EL (cell line): ENCODE results near the gene TMTC2.

Experiments
- DNase-seq: peaks from one replicate; pipeline ENCODE4 v3.0.0-alpha.2; 2016

Gene TMTC2

DNA sequence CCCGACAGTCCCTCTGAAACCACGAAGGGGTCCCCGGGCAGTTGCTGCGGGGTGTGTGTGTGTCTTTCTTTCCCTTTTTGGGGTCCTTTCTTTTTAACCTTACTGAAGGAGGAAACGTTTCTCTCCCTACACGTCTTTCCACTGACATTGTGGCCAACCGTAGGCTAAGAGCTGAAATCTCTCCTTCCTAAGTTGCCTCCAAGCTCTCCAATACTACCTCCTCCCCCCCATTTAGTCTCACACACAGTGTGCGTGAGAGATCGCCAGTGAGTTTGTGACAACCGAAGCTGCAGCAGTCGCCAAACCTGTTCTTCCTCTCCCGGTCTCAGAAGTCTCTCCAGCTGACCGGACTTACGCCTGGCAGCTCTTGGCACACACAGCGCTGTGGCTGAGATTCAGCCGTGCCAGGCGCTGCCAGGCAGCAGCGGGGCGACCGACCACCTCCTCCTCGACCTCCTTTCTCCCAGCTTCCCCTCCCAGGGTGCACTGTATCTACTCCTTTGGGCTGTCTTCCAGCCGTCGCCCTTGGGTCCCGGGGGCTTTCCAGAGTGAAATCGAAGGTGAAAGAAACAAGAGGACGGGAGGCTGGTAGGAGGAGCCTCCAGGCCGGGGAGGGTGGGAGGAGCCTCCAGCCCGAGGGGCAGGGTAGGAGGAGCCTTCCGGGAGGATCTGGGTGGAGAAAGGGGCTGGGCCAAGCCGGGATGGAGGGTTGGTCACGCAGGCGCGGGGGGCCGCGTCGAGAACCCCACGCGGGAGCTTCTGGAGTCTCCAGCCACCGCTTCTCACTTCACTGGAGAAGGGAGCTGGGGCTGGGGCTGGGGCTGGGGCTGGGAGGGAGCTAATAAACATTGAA, at the start of gene TMTC2:
TSS of gene TMTC2 (plus strand) at position 739 of the 853 bp plus-strand sequence.
- peak; percentile 86 for DNase-seq

DNA sequence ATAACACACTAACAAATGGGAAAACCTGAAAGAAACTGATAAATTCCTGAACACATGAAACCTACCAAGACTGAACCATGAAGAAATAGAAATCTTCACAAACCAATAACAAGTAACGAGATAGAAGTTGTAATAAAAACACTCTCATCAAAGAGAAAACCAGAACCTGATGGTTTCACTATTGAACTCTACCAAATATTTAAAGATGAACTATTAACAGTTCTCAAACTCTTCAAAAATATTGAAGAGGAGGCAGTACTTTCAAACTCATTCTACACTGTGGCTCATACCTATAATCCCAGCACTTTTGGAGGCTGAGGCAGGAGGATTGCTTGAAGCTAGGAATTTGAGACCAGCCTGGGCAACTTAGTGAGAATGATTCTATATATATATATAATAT, 48.4 kb upstream of the TMTC2 start:
- no peak for DNase-seq

DNA sequence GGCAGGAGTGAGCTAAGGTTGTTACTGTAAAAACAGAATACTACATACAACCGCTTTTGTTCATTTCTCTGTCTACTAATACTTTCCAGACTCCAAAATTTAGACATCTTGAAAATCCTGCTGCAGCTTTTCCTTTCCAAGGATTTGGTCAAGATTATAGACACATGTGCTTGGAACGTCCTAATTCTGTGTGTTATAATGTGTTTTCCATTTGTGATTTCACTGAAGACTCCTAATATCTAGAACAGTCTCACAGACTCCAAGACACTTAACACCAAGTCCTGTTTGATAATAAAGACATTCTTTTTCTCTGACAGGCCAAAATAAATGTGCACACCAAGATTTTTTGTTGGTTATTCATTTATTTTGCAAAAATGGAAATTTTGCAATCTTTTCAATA, 41.8 kb upstream of the TMTC2 start:
- DNase-seq: no peak

DNA sequence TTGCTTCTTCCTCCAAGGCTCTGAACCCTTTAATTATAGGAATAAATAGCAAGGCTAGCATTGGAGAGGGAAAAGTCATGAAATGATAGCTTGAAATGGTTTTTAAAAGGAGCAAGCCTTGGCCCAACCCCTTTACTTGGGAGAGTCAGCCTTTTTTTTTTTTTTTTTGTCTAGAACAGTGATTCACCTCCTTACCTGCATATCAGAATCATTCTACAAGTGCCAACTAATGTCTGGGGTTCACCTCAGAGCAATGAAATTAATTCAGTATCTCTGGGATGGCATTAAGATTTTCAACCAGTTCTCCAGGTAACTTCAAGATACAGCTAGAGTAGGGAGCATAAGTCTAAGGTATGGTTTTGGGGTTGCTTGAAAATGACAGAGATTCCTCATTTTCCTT, 41.3 kb upstream of the TMTC2 start:
- DNase-seq: no peak

DNA sequence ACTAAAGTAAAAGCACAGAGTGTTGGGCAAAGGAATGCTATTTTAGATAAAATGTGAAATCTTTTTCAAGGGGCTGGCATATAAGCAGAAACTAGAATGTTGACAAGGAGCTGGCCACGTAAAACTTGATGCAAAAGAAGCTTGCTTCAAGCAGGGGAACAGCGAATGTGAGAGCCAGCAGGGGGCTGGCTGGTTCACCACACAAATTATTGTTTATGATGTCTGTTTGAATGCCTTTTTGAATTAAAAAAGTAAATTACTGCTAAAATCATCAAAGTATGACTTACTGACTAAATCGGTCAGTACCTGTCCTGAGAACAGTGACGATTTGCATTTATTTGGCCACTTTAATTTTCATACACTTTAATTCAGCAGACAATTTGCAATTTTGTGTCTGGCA, 38.9 kb upstream of the TMTC2 start:
- no peak for DNase-seq

DNA sequence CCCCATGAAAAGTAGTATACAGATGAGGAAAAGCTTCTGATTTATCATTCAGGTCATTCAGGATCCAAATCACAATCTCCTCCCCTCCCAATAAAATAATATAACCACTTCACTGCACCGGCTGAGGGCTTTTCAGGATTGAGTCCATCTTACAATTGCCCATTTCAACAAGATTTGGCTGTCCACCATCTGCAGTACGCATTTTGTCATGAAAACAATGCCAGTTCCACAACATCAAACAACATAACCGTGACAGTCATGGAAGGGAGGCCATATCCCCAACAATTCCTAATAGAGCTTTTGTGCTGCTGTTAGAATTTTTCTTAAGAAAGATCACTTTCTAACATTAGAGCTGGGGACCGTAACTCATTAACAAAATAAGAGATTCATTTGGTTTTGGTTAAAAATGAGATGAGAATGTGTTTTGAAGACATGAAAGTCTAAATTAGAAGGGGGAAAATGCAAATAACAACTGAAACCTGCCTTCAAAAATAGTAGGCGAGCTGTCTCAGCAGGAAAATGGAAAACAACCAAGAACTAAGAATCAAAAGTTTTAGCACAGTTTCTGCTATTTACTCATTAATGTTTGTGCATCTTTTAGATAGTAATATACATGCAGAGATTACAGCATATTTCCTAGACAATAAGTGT, 38.3 kb upstream of the TMTC2 start:
- DNase-seq: no peak

DNA sequence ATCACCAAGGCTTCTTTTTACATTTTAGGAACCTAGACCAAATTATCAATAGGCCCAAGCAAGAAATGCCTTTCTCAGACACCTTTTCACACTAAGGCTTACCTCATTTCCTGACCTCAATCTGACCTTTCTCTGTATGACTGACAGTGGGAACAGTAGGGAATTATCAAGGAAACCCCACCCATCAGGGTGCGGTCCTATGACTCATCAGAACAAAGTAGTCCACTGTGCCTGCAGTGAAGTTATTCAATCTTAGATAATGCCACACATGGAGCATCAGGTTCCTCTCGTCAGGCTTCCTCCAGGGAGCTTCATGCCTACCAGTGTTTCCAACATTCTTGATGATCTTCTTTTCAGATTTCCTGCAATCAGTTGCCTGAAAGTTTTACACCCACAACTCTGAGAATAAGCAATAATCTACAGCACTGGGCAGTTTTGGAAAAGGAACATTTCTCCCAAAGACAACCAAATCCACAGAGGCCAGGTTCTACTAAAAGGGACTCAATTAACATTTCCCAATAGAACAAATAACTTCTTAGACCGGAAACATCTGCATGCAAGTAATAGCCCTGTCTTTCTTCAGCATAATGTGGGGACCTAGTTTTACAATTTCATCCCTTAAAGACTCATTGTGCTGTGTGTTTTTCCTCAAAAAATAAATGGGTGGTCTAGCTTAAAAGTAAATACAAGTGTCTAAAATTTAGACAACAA, 35.9 kb upstream of the TMTC2 start:
- DNase-seq: peak; percentile 3

DNA sequence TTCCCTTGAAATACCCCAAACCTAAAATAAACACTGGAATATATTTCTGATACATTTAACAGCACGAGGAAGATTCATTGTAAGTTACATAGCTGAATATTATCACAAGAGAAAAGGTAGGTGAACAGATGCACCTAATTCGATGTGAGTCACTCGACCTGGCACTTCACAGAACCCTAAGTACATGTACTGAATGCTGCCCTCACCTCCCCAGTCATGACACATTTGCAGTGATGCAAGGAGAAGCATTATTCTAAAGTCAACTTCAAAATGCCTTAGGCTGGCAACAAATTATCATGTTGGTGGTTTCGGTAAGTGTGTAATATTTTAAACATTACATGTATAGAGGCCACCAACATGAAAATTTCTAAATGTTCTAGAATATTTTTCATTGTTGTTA, 35.2 kb upstream of the TMTC2 start:
- DNase-seq: no peak

DNA sequence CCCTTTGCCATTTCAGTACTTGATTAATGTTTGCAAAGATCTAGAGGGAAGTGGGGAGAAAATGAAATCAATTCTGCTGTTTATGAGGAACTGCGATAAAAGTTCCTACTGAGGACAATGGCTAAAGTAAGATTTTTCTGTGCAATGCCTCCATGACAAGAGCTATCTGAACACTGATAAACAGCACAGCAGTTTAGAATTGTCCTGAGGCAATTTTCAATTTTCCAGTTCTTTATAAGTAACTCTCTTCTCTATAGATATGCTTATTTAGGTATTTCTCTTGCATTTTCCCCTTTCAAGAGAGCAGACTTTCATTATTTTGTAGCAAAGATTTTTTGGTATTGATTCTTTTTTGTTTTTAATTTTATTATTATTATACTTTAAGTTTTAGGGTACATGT, 34.6 kb upstream of the TMTC2 start:
- no peak for DNase-seq

DNA sequence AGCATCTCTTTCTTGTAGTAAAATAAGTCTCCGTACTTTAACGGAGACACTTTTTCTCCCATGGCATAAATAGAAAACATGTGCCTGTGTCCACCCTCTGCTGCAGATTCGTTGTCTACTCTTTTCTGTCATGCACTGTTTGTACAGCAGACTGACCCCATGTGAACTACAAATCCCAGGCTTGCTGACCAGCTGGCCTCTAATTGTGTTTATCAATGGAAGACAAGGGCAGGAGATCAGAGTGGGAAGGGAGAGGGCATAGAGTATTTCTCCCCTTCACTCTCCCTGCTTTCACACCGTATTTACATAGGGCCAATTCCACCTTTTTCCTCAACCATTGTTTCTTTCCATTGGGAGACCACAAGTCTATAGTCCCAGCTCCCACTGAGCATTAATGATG, 31.0 kb upstream of the TMTC2 start:
- DNase-seq: no peak

DNA sequence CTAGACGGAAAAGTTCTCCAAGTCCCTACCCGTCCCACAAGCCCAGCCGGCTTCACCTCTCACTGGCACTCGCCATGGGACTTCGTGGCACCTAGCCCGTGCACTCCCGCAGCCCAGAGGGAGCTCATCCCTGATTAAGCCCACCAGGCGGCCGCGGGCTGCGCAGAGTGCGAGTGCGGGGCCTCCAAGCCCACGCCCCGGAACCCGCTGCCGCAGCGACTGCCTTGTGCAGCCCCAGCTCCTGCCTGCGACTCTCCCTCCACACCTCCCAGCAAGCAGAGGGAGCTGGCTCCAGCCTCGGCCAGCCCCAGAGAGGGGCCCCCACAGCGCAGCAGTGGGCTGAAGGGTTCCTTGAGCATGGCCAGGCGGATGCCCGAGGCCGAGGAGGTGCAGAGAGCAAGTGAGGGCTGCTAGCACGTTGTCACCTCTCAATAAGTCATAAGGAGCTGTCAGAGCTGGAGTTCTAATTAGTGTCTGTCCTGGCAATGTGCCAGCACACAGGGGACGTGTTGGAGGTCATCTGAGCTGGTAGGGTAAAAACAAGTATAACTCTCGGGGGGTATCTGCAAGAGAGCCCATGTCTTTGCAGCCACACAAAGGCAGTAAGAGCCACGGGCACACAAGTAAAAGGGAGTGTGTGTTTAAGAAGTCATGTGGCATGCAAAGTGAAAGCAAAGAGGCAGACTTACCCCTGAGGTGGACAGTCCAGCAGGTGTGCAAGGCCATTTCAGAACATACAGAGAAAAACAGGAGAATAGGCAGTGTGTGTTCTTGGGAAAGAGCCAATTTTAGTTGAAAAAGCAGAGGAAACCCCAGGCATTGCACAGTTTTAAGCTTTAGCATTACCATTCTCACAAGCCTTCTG, 27.1 kb upstream of the TMTC2 start:
- no peak for DNase-seq

DNA sequence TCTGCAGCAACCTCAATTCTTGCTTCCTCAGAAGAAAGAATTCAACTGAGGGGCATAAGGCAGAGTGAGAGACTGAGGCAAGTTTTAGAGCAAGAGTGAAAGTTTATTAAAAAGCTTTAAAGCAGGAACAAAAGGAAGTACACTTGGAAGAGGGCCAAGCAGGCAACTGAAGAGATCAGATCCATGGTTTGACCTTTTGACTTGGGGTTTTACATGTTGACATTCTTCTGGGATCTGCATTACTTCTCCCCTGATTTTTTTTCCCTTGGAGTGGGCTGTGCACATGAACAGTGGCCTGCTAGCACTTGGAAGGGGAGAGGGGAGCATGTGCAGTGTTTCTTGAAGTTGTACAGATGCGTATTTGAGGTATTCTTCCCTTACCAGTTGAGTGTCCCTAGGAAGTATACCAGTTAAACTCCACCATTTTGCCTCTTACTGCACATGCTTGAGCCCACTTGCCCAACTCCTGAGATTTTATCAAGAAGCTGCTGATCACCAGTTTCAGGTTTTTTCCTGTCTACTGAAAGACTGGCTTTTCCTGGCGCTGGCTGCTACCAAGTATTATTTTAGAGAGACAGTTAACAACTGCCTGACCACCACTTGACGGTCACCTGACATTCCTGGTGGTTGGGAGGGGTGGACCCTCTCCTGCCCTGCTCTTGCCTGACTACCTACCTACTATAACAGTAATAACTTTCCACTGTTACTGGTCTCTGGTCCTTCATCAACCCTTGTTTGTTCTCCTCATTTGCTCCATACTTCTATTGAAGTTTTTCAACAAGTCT, 26.0 kb upstream of the TMTC2 start:
- DNase-seq: peak; percentile 5

DNA sequence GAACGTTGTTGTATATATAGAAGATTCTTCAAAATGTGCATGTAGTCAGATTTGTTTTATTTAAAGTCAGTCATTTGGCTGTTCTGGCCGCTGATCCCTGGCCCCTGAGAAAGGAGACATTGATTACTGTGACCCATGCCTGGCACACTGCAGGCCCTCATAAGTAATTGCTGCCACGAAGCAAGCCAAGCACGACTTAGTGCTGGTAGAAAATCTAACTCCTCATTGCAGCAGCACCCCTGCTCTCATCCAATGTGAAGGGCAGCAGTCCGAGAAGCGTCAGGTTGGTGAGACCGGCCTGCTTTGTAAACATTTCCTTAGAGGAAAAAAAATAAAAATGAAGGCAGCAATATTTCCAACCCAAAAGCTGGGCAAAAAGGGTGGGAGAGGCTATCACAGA, 22.8 kb upstream of the TMTC2 start:
- no peak for DNase-seq

DNA sequence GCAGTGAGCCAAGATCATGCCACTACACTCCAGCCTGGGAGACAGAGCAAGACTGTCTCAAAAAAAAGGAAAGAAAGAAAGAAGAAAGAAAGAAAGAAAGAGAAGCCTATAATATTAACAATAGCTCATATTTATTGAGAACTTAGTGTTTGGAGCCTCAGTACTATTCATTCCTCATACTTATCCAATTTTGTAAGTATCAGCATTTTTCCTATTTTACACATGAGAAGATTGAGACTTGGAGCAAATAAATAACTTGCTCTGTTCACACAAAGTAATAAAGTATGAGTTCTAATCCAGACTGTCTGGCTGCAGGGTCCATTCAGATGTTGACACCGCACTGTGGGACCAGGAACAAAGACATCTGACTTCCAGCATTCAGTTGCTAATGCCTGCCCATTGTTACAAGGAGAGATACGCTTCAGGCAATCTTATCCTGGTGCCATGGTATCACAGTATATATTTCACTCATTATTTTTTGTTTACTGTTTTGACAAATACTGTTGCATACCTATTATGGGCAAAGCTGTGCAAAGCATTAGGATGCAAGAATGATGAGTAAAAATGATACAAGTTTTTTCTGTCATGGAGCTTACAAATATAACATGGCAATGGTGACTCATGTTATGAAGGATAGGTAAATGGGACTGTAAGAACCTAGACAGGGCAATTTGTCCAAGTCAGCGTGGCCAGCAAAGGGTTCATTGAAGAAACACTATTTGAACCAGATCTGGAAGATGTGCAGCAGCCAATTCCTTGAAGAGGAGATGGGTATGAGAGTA, 21.4 kb upstream of the TMTC2 start:
- DNase-seq: no peak

DNA sequence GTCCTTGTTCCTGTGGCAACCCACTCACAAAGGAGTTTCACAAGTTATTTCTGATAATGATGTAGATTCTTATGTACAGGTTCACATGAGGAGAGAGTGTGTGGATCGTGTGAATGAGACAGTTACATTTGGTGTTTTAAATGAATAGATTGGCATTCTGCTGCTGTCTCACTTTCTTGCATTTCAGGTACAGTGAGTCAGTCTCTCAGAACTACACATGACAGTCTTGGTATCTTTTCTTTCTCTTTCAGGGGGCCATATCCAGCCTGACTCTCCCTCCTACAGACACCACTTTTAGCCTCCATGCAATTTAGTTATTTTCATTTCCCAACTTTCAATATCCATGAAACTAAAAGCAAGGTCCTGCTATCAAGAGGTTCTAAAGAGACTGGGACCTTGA, 19.9 kb upstream of the TMTC2 start:
- DNase-seq: no peak

DNA sequence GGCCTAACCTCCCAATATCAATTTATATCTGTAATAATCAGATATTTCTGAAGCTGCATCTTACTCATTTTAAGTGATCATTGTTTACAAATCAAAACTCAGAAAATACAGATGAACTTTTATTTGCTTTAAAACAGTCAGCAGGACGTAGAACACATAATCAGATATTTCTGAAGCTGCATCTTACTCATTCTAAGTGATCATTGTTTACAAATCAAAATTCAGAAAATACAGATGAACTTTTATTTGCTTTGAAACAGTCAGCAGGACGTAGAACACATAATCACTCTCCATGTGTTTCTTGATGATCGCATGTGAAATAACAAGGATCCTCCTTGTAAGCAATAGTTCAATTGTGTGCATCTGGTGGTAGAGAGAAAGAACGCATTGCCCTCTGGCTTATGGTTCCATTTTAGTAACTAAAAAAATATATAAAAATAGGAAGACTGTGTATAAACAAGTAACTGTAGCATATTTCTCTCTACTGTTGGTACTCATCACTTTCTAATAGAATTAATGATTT, 15.0 kb upstream of the TMTC2 start:
- DNase-seq: no peak

DNA sequence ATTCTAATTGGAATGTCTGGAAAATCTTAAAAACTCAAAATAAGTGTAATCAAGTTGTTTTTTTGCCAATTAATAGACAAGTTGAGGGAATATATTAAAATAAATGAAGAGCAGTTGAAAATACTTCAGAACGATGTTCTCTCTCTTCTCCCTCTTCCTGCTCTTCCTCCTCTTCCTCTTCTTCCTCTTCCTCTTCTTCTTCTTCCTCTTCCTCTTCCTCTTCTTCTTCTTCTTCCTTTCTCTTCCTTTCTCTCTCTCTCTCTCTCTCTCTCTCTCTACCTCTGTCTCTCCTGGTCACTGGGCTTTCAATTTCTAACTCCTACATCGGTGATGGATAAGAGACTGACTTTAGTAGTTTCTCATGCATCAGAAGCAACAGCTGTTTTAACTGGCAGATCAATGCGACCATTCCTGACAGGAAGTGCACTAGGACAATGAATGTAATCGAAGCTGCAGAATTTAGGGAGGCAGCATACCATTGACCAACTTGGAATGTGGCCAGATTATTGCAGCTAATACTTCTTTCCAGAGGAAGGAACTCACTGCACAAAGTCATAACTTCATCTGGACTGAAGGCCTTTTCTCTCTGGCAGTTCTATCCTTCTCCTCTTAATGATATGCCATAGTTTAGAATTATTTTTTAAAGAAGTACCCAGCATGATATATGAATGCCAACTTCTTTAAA, 13.8 kb upstream of the TMTC2 start:
- no peak for DNase-seq

DNA sequence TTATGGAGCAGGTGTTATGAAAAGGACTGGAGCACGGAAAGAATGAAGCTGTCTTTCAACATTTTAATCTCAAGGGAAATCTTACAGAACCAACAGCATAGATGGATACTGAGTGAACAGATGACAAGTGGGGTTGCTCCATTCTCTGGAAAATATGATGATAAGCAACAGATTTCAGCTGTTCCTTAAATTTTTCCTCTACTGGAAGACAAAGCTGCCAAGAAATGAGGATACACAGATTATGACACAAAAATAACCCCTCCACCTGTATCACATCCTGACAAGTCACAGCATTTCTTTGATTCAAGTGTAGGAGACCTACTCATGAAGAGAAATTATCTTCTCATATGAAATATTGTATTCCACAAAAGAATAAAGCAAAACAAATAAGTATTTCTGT, 13.0 kb upstream of the TMTC2 start:
- DNase-seq: no peak

DNA sequence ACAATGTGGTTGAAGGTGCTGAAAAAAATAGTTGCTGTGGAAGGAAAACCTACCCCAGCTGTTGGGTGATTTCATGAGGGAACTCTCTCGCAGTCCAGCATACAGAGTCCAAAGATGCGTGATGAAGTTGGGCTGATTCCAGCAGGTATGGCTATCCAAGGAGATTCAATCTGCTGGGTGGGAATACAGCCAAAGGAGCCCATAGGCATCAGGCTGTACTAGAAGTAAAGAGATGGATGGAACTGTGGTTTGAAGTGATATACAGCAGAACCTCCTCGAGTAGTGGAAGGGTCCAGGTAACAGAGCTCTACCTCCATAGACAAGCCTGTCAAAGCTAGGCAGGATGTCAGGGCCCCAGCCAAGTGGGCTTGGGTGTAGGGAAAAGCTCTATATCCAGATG, 11.5 kb upstream of the TMTC2 start:
- DNase-seq: no peak

DNA sequence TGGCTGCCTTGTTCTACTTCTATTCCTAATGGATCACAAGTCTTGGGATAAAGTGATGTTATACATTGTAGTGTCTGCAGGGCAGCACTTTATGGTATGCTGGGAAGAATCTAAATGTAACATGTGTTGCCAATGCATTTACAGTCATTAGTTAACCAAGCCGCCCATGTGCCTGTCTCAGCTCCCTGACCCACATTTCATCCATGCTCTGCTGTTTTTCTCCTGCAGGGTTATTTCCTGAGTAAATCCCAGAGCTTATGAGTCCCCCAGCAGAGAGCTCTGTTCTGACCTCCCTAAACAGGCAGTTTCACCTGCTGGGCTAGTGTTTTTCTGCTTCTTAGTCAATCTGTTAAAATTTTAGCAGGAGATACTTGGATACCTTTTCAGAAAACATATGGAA, 4.4 kb upstream of the TMTC2 start:
- DNase-seq: no peak
